CD1c-positive myeloid dendritic cell (primary cell): Measurements from ENCODE around the gene TNNI3K.
"Not testable (repeated sequence)": the region's sequence is repeated elsewhere in the genome, so short reads cannot be mapped to it uniquely, and the experiment has no call there.

Experiments used
- DNase-seq: peaks from one replicate; pipeline ENCODE4 v3.0.0-alpha.2; 2016; ENCODE audit errors: extremely low spot score

The TNNI3K gene

GRCh38 chr1:74235153-74235552 is at the start of gene TNNI3K:
Gene TNNI3K, plus strand, starts transcription at chr1:74235387. Its CDS starts 65 bp downstream, at chr1:74235452.
- DNase-seq = no peak

- DNase-seq = no peak
Observed at GRCh38 chr1:74193908-74194307, 41.3 kb upstream of the TNNI3K start.

- DNase-seq = no peak
Observed at GRCh38 chr1:74195339-74195738, 39.8 kb upstream of the TNNI3K start.

- no peak for DNase-seq
Observed at GRCh38 chr1:74197255-74197654, 37.9 kb upstream of the TNNI3K start.

GRCh38 chr1:74197657-74198552 is 37.3 kb upstream of the TNNI3K start, which contains the start of the genes FPGT and LRRIQ3:
Gene FPGT, plus strand, starts transcription at chr1:74198242. Its CDS starts 37 bp downstream, at chr1:74198279.
Gene LRRIQ3, minus strand, starts transcription at chr1:74198176. Its CDS starts 14,492 bp downstream, at chr1:74183684.
- peak; percentile 97 for DNase-seq

GRCh38 chr1:74199504-74199903 is 35.7 kb upstream of the TNNI3K start:
- DNase-seq = peak; percentile 44

- no peak for DNase-seq
Observed at GRCh38 chr1:74205266-74205665, 29.9 kb upstream of the TNNI3K start.

- no peak for DNase-seq
Observed at GRCh38 chr1:74215229-74215628, 20.0 kb upstream of the TNNI3K start.

GRCh38 chr1:74222701-74223100 is 12.5 kb upstream of the TNNI3K start:
- DNase-seq = no peak

GRCh38 chr1:74223453-74223852 is 11.7 kb upstream of the TNNI3K start:
- DNase-seq = no peak

GRCh38 chr1:74236440-74236839 is 1.3 kb downstream of the TNNI3K start:
- DNase-seq = no peak

- no peak for DNase-seq
Observed at GRCh38 chr1:74237035-74237434, 1.8 kb downstream of the TNNI3K start.

GRCh38 chr1:74237787-74238186 is 2.6 kb downstream of the TNNI3K start:
- no peak for DNase-seq

- DNase-seq = no peak
Observed at GRCh38 chr1:74245168-74245772, 10.1 kb downstream of the TNNI3K start.

GRCh38 chr1:74246315-74246714 is 11.1 kb downstream of the TNNI3K start:
- DNase-seq = no peak

GRCh38 chr1:74247881-74248528 is 12.8 kb downstream of the TNNI3K start:
- DNase-seq = no peak

GRCh38 chr1:74253243-74253824 is 18.1 kb downstream of the TNNI3K start:
- DNase-seq = not testable (repeated sequence)

- no peak for DNase-seq
Observed at GRCh38 chr1:74266001-74266400, 30.8 kb downstream of the TNNI3K start.

- DNase-seq = no peak
Observed at GRCh38 chr1:74271503-74271902, 36.3 kb downstream of the TNNI3K start.

- no peak for DNase-seq
Observed at GRCh38 chr1:74280642-74281396, 45.6 kb downstream of the TNNI3K start.

- DNase-seq = no peak
Observed at GRCh38 chr1:74286414-74286813, 51.2 kb downstream of the TNNI3K start.
